NK-92 treated with Interleukin-12 subunit alpha and Interleukin-12 subunit beta, amount 100 ng/mL, for 24 hours (cell line): ENCODE results near the gene TMCO1.
"Not testable (repeated sequence)": the region's sequence is repeated elsewhere in the genome, so short reads cannot be mapped to it uniquely, and the experiment has no call there.

Experiments used
- DNase-seq: peaks from one replicate; lab custom pipeline; 2025; lab: John Stamatoyannopoulos, UW

TMCO1 gene

GRCh38 chr1:165747632-165748447 is 20.8 kb downstream of the TMCO1 start:
- DNase-seq: no peak

GRCh38 chr1:165744913-165745312 is 23.8 kb downstream of the TMCO1 start:
- not testable (repeated sequence) for DNase-seq

DNA sequence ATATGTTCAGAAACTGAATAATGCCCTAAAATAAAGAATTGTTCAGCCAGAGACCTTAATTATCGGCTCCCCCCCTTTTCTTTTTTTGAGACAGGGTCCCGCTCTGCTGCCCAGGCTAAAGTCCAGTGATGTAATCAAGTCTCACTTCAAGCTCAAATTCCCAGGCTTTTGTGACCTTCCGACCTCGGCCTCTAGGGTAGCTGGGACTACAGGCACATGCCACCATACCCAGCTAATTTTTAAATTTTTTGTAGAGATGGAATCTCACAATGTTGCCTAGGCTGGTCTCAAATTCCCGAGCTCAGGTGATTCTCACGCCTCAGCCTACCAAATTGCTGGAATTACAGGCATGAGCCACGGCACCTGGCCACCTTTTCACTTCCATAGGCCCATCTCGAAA is 26.5 kb downstream of the TMCO1 start:
- DNase-seq: no peak

DNA sequence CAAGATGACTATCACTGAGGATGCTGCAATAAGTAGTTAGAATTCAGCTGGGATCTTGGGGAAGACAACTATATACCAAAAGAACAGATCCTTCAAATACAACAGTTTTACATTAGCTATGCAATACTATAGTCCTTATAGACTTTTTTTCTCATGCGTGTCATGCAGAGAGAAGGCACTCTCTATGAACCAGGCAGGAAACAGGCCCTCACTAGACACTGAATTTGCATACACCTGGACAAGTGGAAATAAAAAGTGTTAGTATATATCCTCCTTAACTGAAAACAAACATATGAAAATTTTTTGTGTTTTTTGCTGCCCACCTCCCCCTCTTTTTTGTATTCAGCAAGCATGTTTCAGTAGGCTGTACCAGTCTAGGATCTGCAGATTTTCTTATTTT is 29.9 kb downstream of the TMCO1 start:
- DNase-seq: no peak

- no peak for DNase-seq
These were observed 31.5 kb downstream of the TMCO1 start for GRCh38 chr1:165737196-165737595.

GRCh38 chr1:165734906-165735305 is 33.8 kb downstream of the TMCO1 start:
- no peak for DNase-seq

DNA sequence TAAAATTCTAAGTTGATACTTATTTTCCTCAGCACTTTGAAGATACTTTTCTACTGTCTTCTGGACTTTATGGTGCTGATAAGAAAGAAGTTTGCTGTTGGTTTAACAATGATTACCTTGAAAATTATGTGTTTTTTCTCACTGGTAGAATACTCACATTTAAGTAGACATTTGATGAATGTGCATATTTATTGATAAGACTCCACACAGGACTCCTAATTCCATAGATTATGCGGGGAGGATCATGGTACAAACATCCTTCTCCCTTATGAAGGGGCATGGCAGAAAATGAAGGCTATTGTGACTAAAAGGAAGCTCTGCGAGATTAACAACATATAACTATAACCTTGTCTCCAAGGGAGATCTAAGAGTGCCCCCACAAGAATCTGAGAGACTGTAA is 41.8 kb downstream of the TMCO1 start:
- no peak for DNase-seq

GRCh38 chr1:165726169-165726568 is 42.5 kb downstream of the TMCO1 start:
- DNase-seq: no peak

DNA sequence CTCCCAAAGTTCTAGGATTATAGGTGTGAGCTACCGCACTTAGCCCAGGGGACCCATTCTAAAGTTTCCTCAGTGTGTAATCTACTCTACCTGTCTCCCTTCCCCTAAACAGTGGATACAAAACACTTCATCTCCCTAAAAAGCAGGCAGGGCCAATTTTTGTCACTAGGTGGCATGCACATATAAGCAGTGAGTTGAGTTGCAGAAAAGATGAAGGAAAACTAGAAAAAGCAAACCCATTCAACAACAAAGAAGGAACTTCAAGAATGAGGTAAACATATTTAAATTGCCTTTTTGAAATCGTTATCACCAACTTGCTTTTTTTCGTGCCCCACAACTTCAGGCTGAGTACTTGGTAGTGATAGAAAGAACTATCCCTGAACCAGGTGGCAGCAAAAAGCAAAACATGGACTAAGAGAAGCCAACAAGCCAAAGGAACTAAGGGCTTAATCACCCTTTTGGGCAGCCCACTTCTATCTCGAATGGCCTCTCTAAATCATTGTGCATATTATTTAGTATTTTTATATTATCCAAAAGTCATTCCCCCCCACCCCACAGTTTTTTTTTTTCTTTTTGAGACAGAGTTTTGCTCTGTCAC is 50.7 kb downstream of the TMCO1 start:
- DNase-seq: no peak

- DNase-seq: not testable (repeated sequence)
These were observed 52.2 kb downstream of the TMCO1 start for GRCh38 chr1:165716265-165717051.

DNA sequence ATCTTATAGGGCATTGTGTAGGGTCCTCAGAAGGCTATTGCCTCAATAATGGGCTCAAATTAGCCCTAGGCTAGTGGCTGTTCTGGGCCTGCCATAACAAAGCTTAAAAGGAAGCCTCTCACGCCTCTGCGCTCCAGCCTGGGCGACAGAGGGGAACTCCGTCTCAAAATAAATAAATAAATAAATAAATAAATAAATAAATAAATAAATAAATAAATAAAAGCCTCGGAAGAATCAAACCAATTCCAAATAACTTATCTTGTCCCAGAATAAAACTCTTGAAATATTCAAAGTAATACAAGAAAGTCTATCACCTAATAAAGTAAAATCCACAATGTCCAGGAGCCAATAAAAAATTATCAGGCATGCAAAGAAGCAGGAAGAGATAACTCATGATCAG is 55.9 kb downstream of the TMCO1 start:
- DNase-seq: no peak

DNA sequence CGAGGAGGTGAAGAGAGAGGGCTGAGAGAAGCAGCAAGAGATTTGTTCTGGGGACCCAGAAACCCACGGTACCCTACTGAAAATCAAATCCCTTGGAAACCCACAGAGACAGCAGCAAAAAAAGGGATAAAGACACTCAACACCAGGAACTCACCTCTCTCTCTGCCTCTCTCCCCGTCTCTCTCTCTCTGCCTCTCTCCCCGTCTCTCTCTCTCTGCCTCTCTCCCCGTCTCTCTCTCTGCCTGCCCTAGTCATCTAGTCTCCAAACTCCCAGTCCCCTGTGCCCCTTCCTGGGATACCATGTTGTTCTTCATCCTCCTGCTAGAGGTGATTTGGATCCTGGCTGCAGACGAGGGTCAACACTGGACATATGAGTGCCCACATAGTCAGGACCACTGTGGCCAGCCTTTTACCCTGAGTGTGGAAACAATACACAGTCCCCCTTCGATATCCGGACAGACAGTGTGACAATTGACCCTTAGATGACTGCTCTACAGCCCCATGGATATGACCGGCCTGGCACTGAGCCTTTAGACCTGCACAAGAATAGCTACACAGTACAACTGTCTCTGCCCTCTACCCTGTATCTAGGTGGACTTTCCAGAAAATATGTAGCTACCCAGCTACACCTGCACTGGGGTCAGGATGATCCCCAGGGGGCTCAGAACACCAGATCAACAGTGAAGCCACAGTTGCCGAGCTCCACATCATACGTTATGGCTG is 60.5 kb downstream of the TMCO1 start:
- DNase-seq: no peak

DNA sequence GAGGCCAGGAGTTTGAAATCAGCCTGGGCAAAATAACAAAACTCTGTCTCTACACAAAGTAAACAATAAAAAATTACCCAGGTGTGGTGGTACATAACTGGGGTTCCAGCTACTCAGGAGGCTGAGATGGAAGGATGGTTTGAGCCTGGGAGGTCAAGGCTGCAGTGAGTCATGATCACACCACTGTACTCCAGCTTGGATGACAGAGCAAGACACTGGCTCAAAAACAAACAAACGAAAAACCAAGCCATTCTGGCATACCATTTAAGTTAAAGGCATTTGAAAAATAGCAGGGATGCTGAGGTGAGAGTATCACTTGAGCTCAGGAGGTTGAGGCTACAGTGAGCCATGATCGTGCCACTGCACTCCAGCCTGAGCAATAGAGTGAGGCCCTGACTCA is 65.0 kb downstream of the TMCO1 start:
- no peak for DNase-seq

DNA sequence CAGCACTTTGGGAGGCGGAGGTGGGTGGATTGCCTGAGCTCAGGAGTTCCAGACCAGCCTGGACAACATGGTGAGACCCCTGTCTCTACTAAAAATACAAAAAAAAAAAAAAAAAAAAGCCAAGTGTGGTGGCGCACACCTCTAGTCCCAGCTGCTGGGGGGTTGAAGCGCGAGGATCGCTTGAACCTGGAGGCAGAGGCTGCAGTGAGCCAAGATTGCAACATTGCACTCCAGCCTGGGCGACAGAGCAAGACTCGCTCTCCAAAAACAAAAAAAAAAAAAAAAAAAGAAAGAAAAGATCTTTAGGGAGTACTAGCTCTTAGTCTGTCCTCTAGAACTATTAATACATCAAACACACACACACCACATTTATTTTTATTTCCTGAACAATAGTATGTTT is 66.7 kb downstream of the TMCO1 start:
- not testable (repeated sequence) for DNase-seq

GRCh38 chr1:165699577-165699976 is 69.1 kb downstream of the TMCO1 start:
- DNase-seq: no peak

GRCh38 chr1:165698761-165699052 is 70.0 kb downstream of the TMCO1 start:
- no peak for DNase-seq

DNA sequence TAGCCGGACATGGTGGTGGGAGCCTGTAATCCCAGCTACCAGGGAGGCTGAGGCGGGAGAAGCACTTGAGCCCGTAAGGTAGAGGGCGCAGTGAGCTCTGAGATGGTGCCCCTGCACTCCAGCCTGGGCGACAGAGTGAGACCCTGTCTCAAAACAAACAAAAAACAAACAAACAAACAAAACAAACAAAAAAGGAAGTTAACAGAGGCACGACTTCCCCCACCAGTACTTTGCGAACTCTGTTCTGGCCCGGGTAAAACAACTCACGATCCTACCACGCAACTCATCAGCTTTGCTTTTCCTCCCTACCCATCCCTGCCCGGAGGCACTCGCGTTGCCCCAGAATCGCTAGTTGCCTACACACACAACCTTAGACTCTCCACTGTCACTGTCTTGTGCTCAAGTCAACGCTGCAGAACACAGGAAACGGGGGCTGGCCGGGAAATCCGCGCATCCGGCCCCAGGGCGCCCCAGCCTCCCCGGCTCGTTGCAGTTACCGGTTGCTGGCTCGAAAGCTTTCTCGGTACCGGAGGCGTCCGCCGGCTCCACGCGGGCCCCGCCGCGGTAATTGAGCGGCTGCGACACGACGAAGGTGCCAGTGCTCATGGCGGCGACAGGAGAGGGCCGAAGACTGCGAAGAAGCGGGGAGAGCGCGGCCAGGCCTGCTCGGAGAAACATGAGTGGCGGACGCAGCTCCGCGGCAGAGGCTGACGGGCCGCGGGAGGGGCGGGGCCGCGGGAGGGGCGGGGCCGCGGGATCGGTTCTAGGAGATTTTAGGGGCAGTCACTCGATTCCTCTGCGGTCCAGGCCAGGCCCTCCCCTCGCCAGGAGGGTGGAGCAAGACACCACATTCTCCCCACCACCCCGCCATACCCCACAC is 70.5 kb downstream of the TMCO1 start, which contains the start of gene ALDH9A1:
ALDH9A1 (minus strand) TSS at position 682 of the 880 bp plus-strand sequence; CDS start at position 678, 4 bp downstream.
- peak; percentile 85 for DNase-seq

DNA sequence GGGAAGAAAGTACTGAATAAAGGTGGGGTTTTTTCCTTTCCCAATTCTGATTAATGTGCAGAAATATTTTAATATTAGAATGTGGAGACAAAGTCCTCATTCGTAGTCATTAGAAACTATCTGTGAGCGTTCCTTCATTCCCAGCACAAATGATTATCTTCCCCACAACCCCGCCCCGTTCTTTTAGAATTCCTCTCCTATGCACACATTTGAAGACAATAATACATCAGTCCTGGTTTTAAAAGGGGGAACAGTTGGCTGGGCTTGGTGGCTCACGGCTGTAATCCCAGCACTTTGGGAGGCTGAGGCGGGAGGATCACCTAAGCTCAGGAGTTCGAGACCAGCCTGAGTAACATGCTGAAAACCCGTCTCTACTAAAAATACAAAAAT is 71.2 kb downstream of the TMCO1 start:
- DNase-seq: no peak

GRCh38 chr1:165696625-165697100 is 72.0 kb downstream of the TMCO1 start:
- DNase-seq: no peak

GRCh38 chr1:165695031-165695430 is 73.6 kb downstream of the TMCO1 start:
- DNase-seq: no peak

DNA sequence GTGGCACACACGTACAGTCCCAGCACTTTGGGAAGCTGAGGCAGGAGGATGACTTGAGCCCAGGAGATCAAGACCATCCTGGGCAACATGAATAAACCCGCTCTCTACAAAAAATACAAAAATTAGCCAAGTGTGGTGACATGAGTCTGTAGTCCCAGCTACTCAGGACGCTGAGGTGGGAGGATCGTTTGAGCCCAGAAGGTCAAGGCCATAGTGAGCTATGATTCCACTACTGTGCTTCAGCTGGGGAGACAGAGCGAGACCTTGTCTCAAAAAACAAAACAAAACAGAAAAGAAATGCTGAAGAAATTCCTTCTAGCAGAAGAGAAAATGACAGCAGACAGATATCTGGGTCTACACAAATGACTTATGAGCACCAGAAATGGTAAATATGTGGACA is 80.6 kb downstream of the TMCO1 start:
- DNase-seq: no peak
